Adrenal gland (tissue), 12 donors: ENCODE results near the gene FOXA3. TPM values are rescaled to one million over a fixed set of nuclear protein-coding genes. Genes with fewer than 3 reads are reported as not detected.
A peak's percentile ranks its signal among the peaks of the same experiment; 100 is the strongest.

Source experiments
- DNase-seq, 7 donors: peaks; one replicate each; pipeline ENCODE4 v3.0.0-alpha.2; 2019 to 2020
- H3K27ac ChIP-seq, 5 donors: fragments of 200-600 bp; sonication (generic) in 4 of 5; 1 replicate in 3 of 5; 2 replicates in 2 of 5; pipeline versions ENCODE4 v1.5.1 to v1.8.0; 2016 to 2020; ENCODE audit warnings: mild to moderate bottlenecking in 1 of 5
- H3K27me3 ChIP-seq: fragments of 200-600 bp; 2 replicates; pipeline ENCODE4 v1.8.0; 2021
- H3K36me3 ChIP-seq, 2 donors: fragments of 200-600 bp; replicated peaks in 1 of 2; 1 replicate in 1 of 2; 2 replicates in 1 of 2; pipeline versions ENCODE4 v1.5.1 to v1.8.0; 2018 to 2022
- H3K4me1 ChIP-seq, 2 donors: fragments of 200-600 bp; replicated peaks in 1 of 2; 1 replicate in 1 of 2; 2 replicates in 1 of 2; pipeline versions ENCODE4 v1.5.1 to v1.8.0; 2018 to 2021
- H3K4me3 ChIP-seq, 4 donors: fragments of 200-600 bp; sonication (generic) in 3 of 4; one replicate each; pipeline ENCODE4 v1.5.1; 2016 to 2018
- H3K9me3 ChIP-seq, 3 donors: fragments of 200-600 bp; sonication (generic) in 1 of 3; replicated peaks in 1 of 3; 1 replicate in 2 of 3; 2 replicates in 1 of 3; pipeline versions ENCODE4 v1.5.1 to v1.8.0; 2016 to 2021
- POLR2A ChIP-seq, 2 donors: fragments of 450-650 bp; IDR thresholded peaks; one replicate each; pipeline ENCODE4 v1.6.1; 2017; ENCODE audit warnings: antibody characterized with exemption in 2 of 2, mild to moderate bottlenecking in 2 of 2, moderate library complexity in 1 of 2
- WGBS, 4 donors: extraction: QIAGEN DNeasy Blood & Tissue Kit in 2 of 4; methylation state at CpG; one replicate each; pipeline versions ENCODE4 v1.1.5 to v1.1.7; 2013 to 2017; 5-methylcytosine and 5-hydroxymethylcytosine counted together
- intact Hi-C, 2 donors: fragments of 100-400 bp; cut with DNase I; formaldehyde crosslinking; loops; one replicate each; pipeline versions ENCODE4 v1.14.1 to v1.15.0; 2022 to 2023
- polyA plus RNA-seq, 3 donors: library from polyadenylated mRNA; stranded (reverse); fragments of 200-250 nt in 2 of 3; fragments of 350-450 nt in 1 of 3; fragmentation: Illumina TruSeq in 1 of 3; extraction: RNeasy Lipid Tissue Mini Kit (QIAGEN cat#74804) in 1 of 3; gene quantifications; one replicate each; pipeline ENCODE4 v1.2.3, GENCODE V29; 2013 to 2014
- total RNA-seq, 9 donors: library from RNA; depleted of rRNA in 4 of 9; stranded (reverse); fragments of >200 nt in 4 of 9; fragments of 120-200 nt in 1 of 9; fragmentation: NEBNext Ultra II Directional in 1 of 9; extraction: Animal tissue kit (Norgen Biotek cat#: 25700) in 1 of 9; gene quantifications; one replicate each; pipeline versions ENCODE4 v1.1.0 to v1.2.4, GENCODE V29; 2013 to 2023
- TF ChIP-seq, protein P1 (sequence below), 6 experiments: fragments of 450-650 bp in 4 of 6; fragments of 200-600 bp in 2 of 6; sonication (generic) in 1 of 6; IDR thresholded peaks; 1 replicate in 5 of 6; 2 replicates in 1 of 6; pipeline versions ENCODE4 v1.5.1 to v1.8.0; 2016 to 2021; ENCODE audit warnings: antibody characterized with exemption in 6 of 6, mild to moderate bottlenecking in 2 of 6, moderate library complexity in 1 of 6
- donor health status: healthy with polysubstance abuse.
- donor health status: Bipolar disorder and iron deficiency.
- donor health status: DM: yes; HTN: yes; CAD: no.
- donor health status: DM: no; HTN: no; CAD: no.
- donor health status: DM: no; HTN: no; CAD: no.
- donor health status: DM: yes; HTN: yes; CAD: no.

FOXA3 gene
- total and polyA plus RNA-seq, 12 donors, result 0.03 to 0.94 TPM; not detected in 10

DNA sequence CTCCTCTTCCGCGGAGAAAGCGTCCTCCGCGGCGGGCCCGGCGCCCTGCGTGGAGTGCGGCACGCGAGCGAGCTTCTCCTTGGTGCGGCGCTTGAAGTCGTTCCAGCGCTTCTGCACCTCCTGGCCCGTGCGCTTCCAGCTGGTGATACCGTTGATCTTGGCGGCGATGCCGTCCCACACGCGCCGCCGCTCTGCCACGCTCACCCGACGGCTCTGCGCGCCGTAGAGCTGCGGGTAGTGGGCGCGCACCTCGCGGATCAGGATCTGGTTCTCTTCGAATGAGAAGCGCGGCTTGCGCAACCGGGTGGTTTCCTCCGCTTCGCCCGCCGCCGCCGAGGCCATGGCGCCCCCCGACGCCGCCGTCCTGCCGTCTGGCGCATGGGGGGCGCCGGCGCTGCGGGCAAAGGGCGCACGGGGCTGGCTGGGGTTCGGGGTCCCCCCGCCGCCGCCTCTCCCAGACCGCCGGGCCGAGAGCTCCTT lies 37.3 kb downstream of the FOXA3 start:
- intact Hi-C loops, result no loop called here
- peak in 6 of 7 donors; percentile 48 to 67 (median 64) for DNase-seq
- H3K27ac ChIP-seq, result peak overlapping the region in 3 of 5 donors; percentile 10 to 75 (median 50)
- H3K36me3 ChIP-seq, result peaks cover 0 to 20% of the 10 kb centered on the region in 2 donors
- 3% methylated on average over 60 to 69 of the region's 69 CpGs; no CpG with 5 or more reads in 2 of the 4 donors for WGBS, 4 donors
- H3K4me3 ChIP-seq, result peak overlapping the region in 2 of 4 donors; percentile 50 to 83
- TF ChIP-seq, protein P1, sequence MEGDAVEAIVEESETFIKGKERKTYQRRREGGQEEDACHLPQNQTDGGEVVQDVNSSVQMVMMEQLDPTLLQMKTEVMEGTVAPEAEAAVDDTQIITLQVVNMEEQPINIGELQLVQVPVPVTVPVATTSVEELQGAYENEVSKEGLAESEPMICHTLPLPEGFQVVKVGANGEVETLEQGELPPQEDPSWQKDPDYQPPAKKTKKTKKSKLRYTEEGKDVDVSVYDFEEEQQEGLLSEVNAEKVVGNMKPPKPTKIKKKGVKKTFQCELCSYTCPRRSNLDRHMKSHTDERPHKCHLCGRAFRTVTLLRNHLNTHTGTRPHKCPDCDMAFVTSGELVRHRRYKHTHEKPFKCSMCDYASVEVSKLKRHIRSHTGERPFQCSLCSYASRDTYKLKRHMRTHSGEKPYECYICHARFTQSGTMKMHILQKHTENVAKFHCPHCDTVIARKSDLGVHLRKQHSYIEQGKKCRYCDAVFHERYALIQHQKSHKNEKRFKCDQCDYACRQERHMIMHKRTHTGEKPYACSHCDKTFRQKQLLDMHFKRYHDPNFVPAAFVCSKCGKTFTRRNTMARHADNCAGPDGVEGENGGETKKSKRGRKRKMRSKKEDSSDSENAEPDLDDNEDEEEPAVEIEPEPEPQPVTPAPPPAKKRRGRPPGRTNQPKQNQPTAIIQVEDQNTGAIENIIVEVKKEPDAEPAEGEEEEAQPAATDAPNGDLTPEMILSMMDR (IDR thresholded peaks at IDR 0.05), result no peak
- peak in 1 of 2 donors; percentile 5 for TF ChIP-seq POLR2A (IDR thresholded peaks at IDR 0.05)
- no peaks in the 10 kb centered on the region for H3K27me3 ChIP-seq
- H3K9me3 ChIP-seq, result no peaks in the 10 kb centered on the region
- H3K4me1 ChIP-seq, result peaks cover 16 to 20% of the 10 kb centered on the region in 2 donors

DNA sequence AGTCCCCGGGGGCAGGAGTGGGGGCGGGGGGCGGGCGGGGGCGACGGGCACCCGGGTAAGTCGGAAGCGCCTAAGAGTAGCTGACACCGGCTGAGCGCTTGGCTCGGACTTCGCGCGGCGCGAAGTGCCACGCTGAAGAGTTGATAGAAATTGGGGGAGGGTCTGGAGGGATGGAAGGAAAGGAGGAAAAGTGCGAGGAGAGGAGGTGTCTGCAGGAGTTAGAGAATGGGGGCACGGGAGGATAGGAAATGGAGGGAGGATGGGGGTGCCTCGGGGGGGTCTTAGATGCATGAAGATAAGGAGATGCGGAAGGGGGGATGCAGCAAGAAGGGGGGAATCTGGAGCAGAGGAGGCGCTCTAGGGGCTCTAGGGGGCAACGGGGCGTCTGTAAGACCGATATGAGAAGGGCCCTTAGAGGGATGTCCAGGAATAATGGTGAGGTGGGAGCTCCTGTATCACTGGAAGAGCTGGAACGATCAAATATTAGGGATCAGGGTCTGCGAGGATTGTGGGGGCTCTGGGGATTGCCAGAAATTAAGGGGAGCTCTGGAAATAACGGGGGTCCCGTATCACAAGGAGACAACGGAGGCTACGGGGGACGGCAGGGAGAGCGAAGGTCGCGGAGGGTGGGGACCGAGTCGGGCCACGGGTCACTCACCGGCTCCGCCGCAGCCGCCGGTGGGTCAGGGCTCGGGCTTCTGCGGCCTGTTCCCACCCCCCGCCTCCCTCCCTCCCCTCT lies 38.0 kb downstream of the FOXA3 start, which contains the start of gene MYPOP:
TSS of gene MYPOP (minus strand) at position 702 of the 739 bp plus-strand sequence. CDS start 840 bp downstream, outside the sequence.
- H3K4me1 ChIP-seq, result peaks cover 16 to 20% of the 10 kb centered on the region in 2 donors
- no peaks in the 10 kb centered on the region for H3K9me3 ChIP-seq
- no peaks in the 10 kb centered on the region for H3K27me3 ChIP-seq
- WGBS, 4 donors, result 1 to 2% (median 1%) methylated on average over 26 to 47 of the region's 47 CpGs
- H3K4me3 ChIP-seq, result peak within 1 kb of the TSS in 3 of 4 donors; percentile 29 to 83 (median 50)
- DNase-seq, result no peak
- peak within 1 kb of the TSS in 4 of 5 donors; percentile 44 to 75 (median 65) for H3K27ac ChIP-seq
- intact Hi-C loops, result no loop called here
- TF ChIP-seq, protein P1 (IDR thresholded peaks at IDR 0.05), result no peak
- TF ChIP-seq POLR2A (IDR thresholded peaks at IDR 0.05), result no peak
- peaks cover 0 to 20% of the 10 kb centered on the region in 2 donors for H3K36me3 ChIP-seq

DNA sequence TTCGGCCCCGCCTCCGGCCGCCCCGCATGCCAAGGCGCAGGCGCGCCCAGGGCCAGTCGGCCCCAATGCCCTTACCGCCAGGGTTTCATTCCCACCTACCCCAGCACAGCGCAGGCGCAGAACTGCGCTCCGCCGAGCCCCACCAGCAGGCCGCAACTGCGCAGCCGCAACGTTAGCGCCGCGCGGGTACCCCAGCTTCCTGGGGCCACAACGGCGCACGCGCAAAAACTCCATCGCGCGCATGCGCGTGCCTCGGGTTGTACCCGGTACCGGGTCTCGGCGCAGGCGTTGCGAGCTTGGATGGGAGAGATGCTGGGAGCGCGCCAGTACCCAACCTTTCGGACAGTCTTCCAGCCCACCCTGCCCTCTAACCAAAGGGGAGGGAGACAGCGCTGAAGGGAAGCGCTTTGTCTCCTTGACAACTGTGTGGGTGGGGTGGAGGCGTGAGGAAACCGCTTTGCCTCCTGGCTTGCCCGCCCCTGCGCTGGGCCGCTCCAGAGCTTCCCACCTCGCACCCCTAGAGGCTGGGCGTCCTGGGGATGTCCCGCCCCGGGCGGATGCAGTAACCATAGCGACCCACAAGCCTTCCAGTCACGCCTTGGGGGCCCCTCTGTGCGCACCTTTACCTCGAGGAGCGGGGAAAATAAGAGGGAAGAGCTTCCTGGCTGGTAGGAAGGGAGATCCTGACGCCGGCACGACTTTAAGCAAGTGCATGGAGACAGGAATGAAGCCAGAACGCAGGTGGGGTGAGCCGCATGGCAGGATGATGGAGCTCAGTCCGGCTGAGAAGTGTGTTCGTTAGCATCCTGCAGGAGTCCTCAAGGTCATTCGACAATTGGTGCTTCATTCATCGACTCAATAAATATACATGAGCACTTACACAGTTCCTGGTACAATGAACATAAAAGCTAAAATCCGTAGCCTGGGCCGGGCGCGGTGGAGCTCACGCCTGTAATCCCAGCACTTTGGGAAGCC lies 38.8 kb downstream of the FOXA3 start:
- Histone ChIP-seq H3K4me3 (peak overlapping the region in 2 of 4 donors; percentile 50 to 83), H3K27ac (peak overlapping the region in 3 of 5 donors; percentile 44 to 72 (median 71)), H3K27me3 (no peaks in the 10 kb centered on the region), H3K36me3 (peaks cover 0 to 18% of the 10 kb centered on the region in 2 donors), H3K4me1 (peaks cover 16 to 20% of the 10 kb centered on the region in 2 donors), H3K9me3 (no peaks in the 10 kb centered on the region)
- intact Hi-C loops, result no loop called here
- TF ChIP-seq, protein P1 (IDR thresholded peaks at IDR 0.05), result peak in 2 of 6 experiments; percentile 11 to 29
- peak in 1 of 2 donors; percentile 58 for TF ChIP-seq POLR2A (IDR thresholded peaks at IDR 0.05)
- 1 to 8% (median 3%) methylated on average over 6 to 73 of the region's 73 CpGs for WGBS, 4 donors
- peak; percentile 98 to 99 (median 98) for DNase-seq
